Adrenal gland (tissue), 12 donors: ENCODE measurements around the gene PPM1M. TPM values are rescaled to one million over a fixed set of nuclear protein-coding genes. Genes with fewer than 3 reads are reported as not detected.

Experiments used
- DNase-seq, 7 donors: peaks; one replicate each; pipeline ENCODE4 v3.0.0-alpha.2; 2019 to 2020
- H3K27ac ChIP-seq, 5 donors: fragments of 200-600 bp; sonication (generic) in 4 of 5; 1 replicate in 3 of 5; 2 replicates in 2 of 5; pipeline versions ENCODE4 v1.5.1 to v1.8.0; 2016 to 2020; ENCODE audit warnings: mild to moderate bottlenecking in 1 of 5
- H3K27me3 ChIP-seq: fragments of 200-600 bp; 2 replicates; pipeline ENCODE4 v1.8.0; 2021
- H3K36me3 ChIP-seq, 2 donors: fragments of 200-600 bp; replicated peaks in 1 of 2; 1 replicate in 1 of 2; 2 replicates in 1 of 2; pipeline versions ENCODE4 v1.5.1 to v1.8.0; 2018 to 2022
- H3K4me1 ChIP-seq, 2 donors: fragments of 200-600 bp; replicated peaks in 1 of 2; 1 replicate in 1 of 2; 2 replicates in 1 of 2; pipeline versions ENCODE4 v1.5.1 to v1.8.0; 2018 to 2021
- H3K4me3 ChIP-seq, 4 donors: fragments of 200-600 bp; sonication (generic) in 3 of 4; one replicate each; pipeline ENCODE4 v1.5.1; 2016 to 2018
- H3K9me3 ChIP-seq, 3 donors: fragments of 200-600 bp; sonication (generic) in 1 of 3; replicated peaks in 1 of 3; 1 replicate in 2 of 3; 2 replicates in 1 of 3; pipeline versions ENCODE4 v1.5.1 to v1.8.0; 2016 to 2021
- POLR2A ChIP-seq, 2 donors: fragments of 450-650 bp; IDR thresholded peaks; one replicate each; pipeline ENCODE4 v1.6.1; 2017; ENCODE audit warnings: antibody characterized with exemption in 2 of 2, mild to moderate bottlenecking in 2 of 2, moderate library complexity in 1 of 2
- WGBS, 4 donors: extraction: QIAGEN DNeasy Blood & Tissue Kit in 2 of 4; methylation state at CpG; one replicate each; pipeline versions ENCODE4 v1.1.5 to v1.1.7; 2013 to 2017; 5-methylcytosine and 5-hydroxymethylcytosine counted together
- intact Hi-C, 2 donors: fragments of 100-400 bp; cut with DNase I; formaldehyde crosslinking; loops; one replicate each; pipeline versions ENCODE4 v1.14.1 to v1.15.0; 2022 to 2023
- polyA plus RNA-seq, 3 donors: library from polyadenylated mRNA; stranded (reverse); fragments of 200-250 nt in 2 of 3; fragments of 350-450 nt in 1 of 3; fragmentation: Illumina TruSeq in 1 of 3; extraction: RNeasy Lipid Tissue Mini Kit (QIAGEN cat#74804) in 1 of 3; gene quantifications; one replicate each; pipeline ENCODE4 v1.2.3, GENCODE V29; 2013 to 2014
- total RNA-seq, 9 donors: library from RNA; depleted of rRNA in 4 of 9; stranded (reverse); fragments of >200 nt in 4 of 9; fragments of 120-200 nt in 1 of 9; fragmentation: NEBNext Ultra II Directional in 1 of 9; extraction: Animal tissue kit (Norgen Biotek cat#: 25700) in 1 of 9; gene quantifications; one replicate each; pipeline versions ENCODE4 v1.1.0 to v1.2.4, GENCODE V29; 2013 to 2023
- TF ChIP-seq, protein P1 (sequence below), 6 experiments: fragments of 450-650 bp in 4 of 6; fragments of 200-600 bp in 2 of 6; sonication (generic) in 1 of 6; IDR thresholded peaks; 1 replicate in 5 of 6; 2 replicates in 1 of 6; pipeline versions ENCODE4 v1.5.1 to v1.8.0; 2016 to 2021; ENCODE audit warnings: antibody characterized with exemption in 6 of 6, mild to moderate bottlenecking in 2 of 6, moderate library complexity in 1 of 6
- donor health status: healthy with polysubstance abuse.
- donor health status: Bipolar disorder and iron deficiency.
- donor health status: DM: yes; HTN: yes; CAD: no.
- donor health status: DM: no; HTN: no; CAD: no.
- donor health status: DM: no; HTN: no; CAD: no.
- donor health status: DM: yes; HTN: yes; CAD: no.

The PPM1M gene
- total and polyA plus RNA-seq, 12 donors, result 3.2 to 29.8 (median 21.7) TPM

DNA sequence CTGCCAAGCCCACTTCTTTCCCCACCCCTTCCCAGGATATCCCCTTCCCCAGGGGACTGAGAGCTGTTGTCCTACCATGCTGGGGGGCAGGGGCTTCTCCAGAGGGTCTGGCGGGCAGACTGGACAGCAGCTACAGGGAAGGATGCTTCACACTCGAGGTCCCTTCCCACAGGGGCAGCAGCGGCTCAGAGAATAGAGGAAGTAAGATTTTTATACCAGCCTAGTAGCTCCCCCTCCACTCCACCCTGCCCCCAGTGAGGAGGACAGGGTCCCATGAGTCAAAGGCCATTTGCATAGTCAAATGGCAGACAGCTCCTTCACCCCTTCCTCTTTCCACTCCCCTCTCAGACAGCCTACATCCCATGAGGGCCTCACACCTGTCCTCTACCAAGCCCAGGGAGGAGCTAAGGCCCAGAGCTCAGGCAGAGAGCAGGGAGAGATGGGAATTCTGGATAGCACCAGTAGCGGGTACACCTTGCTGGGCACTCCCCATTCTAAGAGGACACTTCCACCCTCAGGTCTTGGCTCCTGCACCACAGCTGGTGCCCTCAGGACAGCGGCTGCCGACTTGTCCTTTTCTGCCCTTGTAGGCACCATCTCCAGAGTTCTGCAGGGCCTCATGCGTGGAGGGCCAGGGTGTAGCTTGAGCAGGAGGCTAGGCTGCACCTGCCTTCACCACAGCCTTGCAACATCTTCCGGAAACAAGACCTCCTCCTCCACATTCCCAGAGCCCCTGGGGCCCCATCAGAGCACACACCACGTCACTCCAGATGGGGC lies 19.9 kb upstream of the PPM1M start, which contains the start of gene TLR9:
TSS of gene TLR9 (minus strand) at position 194 of the 777 bp plus-strand sequence. CDS start at position 78, 116 bp downstream.
- intact Hi-C loops, result no loop called here
- WGBS, 4 donors, result 73 to 87% (median 76%) methylated on average over 6 to 9 of the region's 9 CpGs

DNA sequence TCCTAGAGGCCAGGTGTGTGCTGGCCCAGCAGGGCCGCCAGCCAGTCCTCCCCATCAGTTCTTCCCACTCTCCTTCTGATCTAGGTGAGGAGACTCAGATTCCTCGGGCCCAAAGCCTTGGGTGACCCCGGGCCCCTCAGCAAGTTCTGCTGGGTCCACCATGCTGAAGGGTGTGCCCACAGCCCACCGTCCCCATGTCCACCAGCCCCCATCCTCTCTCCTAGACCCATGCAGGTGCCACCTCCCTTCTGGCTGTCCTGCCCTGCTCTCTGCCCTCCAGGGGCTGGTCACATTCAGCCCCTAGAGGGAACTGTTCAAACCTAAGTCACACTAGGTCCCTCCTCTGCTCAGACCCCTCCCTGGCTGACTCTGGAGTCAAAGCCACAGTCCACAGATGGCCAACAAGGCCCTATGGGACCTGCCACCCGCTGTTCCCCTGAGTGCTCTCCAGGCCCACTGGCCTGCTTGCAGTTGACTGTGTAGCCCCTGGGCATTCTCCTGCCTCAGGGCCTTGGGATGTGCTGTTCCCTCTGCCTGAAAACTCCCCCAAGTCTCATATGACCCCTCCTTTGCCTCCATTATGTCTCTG lies 19.2 kb upstream of the PPM1M start:
- TF ChIP-seq, protein P1, sequence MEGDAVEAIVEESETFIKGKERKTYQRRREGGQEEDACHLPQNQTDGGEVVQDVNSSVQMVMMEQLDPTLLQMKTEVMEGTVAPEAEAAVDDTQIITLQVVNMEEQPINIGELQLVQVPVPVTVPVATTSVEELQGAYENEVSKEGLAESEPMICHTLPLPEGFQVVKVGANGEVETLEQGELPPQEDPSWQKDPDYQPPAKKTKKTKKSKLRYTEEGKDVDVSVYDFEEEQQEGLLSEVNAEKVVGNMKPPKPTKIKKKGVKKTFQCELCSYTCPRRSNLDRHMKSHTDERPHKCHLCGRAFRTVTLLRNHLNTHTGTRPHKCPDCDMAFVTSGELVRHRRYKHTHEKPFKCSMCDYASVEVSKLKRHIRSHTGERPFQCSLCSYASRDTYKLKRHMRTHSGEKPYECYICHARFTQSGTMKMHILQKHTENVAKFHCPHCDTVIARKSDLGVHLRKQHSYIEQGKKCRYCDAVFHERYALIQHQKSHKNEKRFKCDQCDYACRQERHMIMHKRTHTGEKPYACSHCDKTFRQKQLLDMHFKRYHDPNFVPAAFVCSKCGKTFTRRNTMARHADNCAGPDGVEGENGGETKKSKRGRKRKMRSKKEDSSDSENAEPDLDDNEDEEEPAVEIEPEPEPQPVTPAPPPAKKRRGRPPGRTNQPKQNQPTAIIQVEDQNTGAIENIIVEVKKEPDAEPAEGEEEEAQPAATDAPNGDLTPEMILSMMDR (IDR thresholded peaks at IDR 0.05), result no peak
- TF ChIP-seq POLR2A (IDR thresholded peaks at IDR 0.05), result no peak
- Histone ChIP-seq H3K27ac (no peak overlapping the region), H3K4me1 (no peaks in the 10 kb centered on the region), H3K36me3 (peaks cover 0 to 28% of the 10 kb centered on the region in 2 donors), H3K27me3 (no peaks in the 10 kb centered on the region), H3K4me3 (no peak overlapping the region), H3K9me3 (no peaks in the 10 kb centered on the region)
- no peak for DNase-seq
- 87 to 91% (median 88%) methylated on average over 4 to 5 of the region's 5 CpGs for WGBS, 4 donors
- intact Hi-C loops, result no loop called here

More for the DNA sequence above, 19.9 kb upstream of the PPM1M start, which contains the start of gene TLR9:
- H3K4me1 ChIP-seq, result no peaks in the 10 kb centered on the region
- H3K36me3 ChIP-seq, result peaks cover 0 to 21% of the 10 kb centered on the region in 2 donors
- no peak for DNase-seq
- no peak within 1 kb of the TSS for H3K4me3 ChIP-seq
- H3K27me3 ChIP-seq, result no peaks in the 10 kb centered on the region
- no peak within 1 kb of the TSS for H3K27ac ChIP-seq
- TF ChIP-seq, protein P1 (IDR thresholded peaks at IDR 0.05), result no peak
- TF ChIP-seq POLR2A (IDR thresholded peaks at IDR 0.05), result no peak
- no peaks in the 10 kb centered on the region for H3K9me3 ChIP-seq

DNA sequence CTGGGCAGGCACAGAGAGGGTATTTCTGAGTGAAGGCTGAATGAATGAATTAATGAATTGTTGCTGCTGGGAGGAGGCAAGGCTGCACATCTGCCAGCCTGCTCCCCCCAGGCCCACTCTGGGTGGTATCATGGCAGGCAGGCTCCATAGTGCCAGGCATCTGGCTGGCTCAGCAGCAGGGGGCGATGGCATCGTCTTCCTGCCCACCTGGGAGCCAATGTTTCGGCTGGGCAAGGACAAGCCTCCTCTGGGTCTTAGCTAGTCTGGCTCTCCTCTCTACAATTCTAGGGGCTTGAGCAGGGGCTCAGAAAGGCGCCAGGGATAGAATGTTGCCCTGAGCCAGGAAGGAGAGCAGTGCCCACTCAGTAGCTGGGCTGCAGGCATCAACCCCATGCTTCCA lies 18.4 kb upstream of the PPM1M start:
- H3K9me3 ChIP-seq, result no peaks in the 10 kb centered on the region
- no peak overlapping the region for H3K27ac ChIP-seq
- H3K27me3 ChIP-seq, result no peaks in the 10 kb centered on the region
- H3K36me3 ChIP-seq, result peaks cover 0 to 35% of the 10 kb centered on the region in 2 donors
- TF ChIP-seq POLR2A (IDR thresholded peaks at IDR 0.05), result no peak
- TF ChIP-seq, protein P1 (IDR thresholded peaks at IDR 0.05), result no peak
- 90 to 93% (median 92%) methylated on average over 3 to 4 of the region's 4 CpGs; no CpG with 5 or more reads in 1 of the 4 donors for WGBS, 4 donors
- H3K4me3 ChIP-seq, result no peak overlapping the region
- intact Hi-C loops, result no loop called here
- no peak for DNase-seq
- no peaks in the 10 kb centered on the region for H3K4me1 ChIP-seq

DNA sequence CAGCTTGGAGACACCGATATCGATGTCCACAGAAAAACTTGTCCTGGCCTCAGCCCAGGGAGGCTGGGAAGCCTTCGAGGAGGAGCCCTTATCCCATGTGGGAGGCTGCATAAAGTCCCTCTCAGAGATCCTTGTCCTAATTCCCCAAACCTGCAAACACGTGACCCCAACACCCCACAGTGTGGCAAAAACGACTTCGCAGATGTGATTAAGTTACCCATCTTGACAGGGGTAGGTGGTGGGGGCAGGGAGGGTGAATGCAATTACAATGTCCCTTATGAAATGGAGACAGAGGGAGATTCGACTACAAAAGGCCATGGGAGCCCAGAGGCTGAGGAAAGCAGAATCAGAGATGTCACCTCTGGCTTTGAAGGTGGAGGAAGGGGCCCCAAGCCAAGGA lies 17.8 kb upstream of the PPM1M start:
- Histone ChIP-seq H3K9me3 (no peaks in the 10 kb centered on the region), H3K27ac (no peak overlapping the region), H3K27me3 (no peaks in the 10 kb centered on the region), H3K4me3 (no peak overlapping the region), H3K36me3 (peaks cover 0 to 40% of the 10 kb centered on the region in 2 donors), H3K4me1 (no peaks in the 10 kb centered on the region)
- intact Hi-C loops, result no loop called here
- 79 to 85% (median 82%) methylated on average over 5 to 7 of the region's 7 CpGs for WGBS, 4 donors
- no peak for TF ChIP-seq POLR2A (IDR thresholded peaks at IDR 0.05)
- TF ChIP-seq, protein P1 (IDR thresholded peaks at IDR 0.05), result no peak
- DNase-seq, result no peak
